IPS-18a (cell line): ENCODE measurements around the gene NRP2.

Source experiments
- H3K27ac ChIP-seq: one replicate; pipeline ENCODE4 v1.5.1; 2013; ENCODE audit warnings: low read length
- H3K27me3 ChIP-seq: one replicate; pipeline ENCODE4 v1.6.1; 2013; ENCODE audit warnings: mild to moderate bottlenecking, low read length; ENCODE audit not compliant: control insufficient read depth, insufficient read depth
- H3K36me3 ChIP-seq: one replicate; pipeline ENCODE4 v1.6.1; 2013; ENCODE audit warnings: low read depth, low read length; ENCODE audit not compliant: control insufficient read depth
- H3K4me1 ChIP-seq: one replicate; pipeline ENCODE4 v1.6.1; 2013; ENCODE audit warnings: low read depth, low read length; ENCODE audit not compliant: control insufficient read depth
- H3K4me3 ChIP-seq: one replicate; pipeline ENCODE4 v1.5.1; 2013; ENCODE audit warnings: low read length
- H3K9ac ChIP-seq: one replicate; pipeline ENCODE4 v1.6.1; 2013; ENCODE audit warnings: mild to moderate bottlenecking, low read length, moderate library complexity
- H3K9me3 ChIP-seq: one replicate; pipeline ENCODE4 v1.6.1; 2013; ENCODE audit warnings: low read depth, low read length; ENCODE audit not compliant: control insufficient read depth

The NRP2 gene

DNA sequence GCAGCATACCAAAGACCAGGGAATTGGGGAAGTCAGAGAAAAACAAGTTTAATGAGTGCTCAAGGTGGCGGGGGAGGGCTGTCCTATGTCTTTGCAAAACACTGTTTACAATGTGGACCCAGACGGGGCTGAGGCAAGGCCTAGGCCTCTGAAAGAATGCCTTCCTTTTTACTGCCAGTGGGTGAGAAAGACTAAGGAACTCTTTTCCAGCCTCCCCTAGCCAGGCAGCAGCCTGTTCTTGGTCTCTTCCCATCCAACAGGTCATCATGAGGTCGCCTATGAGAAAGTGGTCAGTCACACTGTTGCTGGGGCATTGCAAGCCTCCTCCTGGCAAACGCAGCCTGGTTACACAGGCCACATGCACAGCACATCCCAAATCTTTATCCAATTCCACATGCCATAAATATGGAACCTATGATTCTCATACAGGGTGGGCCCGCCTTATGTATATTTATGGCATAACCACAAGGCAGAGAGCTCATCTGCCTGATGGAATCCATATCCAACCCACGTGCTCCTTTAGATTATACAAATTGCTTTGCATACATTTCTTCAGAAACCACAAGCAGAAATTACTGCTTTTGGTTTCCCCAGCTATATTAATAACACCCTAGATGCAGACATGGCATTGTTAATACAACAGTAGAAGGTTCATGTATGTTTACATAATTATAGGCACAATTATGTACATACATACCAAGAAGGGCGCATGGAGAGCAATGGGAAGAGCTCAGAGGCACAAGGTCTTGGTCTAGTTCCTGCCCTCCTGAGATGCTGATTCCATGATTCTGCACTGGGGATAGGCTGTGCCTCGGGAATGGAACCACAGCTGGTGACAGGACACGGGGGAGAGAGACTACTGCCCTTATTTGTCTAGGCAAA is 48.6 kb downstream of the NRP2 start:
- Histone ChIP-seq H3K4me1 (peaks cover 30% of the 10 kb centered on the region), H3K4me3 (no peak overlapping the region), H3K36me3 (peaks cover 52% of the 10 kb centered on the region), H3K27me3 (no peaks in the 10 kb centered on the region), H3K9me3 (no peaks in the 10 kb centered on the region), H3K9ac (no peak overlapping the region), H3K27ac (no peak overlapping the region)

DNA sequence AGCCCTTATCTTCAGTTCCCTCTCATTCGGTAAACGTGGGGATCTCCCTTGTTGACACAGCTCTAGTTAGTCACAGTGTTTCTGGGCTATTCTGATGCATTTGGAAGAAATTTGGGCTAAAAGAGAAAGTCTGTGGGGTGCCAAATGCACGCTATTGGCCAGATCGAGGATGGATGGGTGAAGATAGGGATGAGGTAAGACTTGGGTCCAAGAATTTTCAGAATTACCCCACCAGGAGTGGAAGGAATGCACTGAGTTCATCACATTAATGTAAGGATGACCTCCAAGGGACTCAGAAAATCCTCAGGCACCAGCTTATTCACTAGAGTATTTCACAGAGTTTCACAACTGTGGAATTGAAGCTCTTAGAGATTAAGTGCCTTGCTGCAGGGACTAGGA is 49.3 kb downstream of the NRP2 start:
- H3K27ac ChIP-seq: no peak overlapping the region
- H3K4me1 ChIP-seq: peaks cover 30% of the 10 kb centered on the region
- peaks cover 46% of the 10 kb centered on the region for H3K36me3 ChIP-seq
- H3K4me3 ChIP-seq: no peak overlapping the region
- H3K9ac ChIP-seq: no peak overlapping the region
- no peaks in the 10 kb centered on the region for H3K9me3 ChIP-seq
- no peaks in the 10 kb centered on the region for H3K27me3 ChIP-seq

DNA sequence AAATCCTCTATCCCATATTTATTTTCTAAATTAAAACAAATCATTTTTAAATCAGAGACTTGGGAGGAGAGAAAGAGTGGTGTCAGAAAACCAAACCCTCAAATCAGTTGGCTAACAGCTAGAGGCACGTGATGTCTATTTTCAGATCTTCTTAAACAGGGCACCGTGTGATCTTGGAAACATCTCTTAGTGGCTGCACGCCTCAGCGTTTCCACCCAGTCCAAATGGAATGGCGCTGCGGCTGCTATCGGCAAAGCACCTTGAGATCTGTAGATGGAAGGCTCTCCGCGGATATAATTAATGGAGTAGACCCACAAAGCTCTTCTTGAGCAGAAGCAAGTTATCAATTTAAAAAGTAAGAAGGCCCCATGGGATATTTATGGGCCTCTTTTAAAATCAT is 50.0 kb downstream of the NRP2 start:
- H3K9me3 ChIP-seq: no peaks in the 10 kb centered on the region
- H3K4me3 ChIP-seq: no peak overlapping the region
- H3K27me3 ChIP-seq: no peaks in the 10 kb centered on the region
- H3K9ac ChIP-seq: no peak overlapping the region
- no peak overlapping the region for H3K27ac ChIP-seq
- peaks cover 30% of the 10 kb centered on the region for H3K4me1 ChIP-seq
- H3K36me3 ChIP-seq: peaks cover 41% of the 10 kb centered on the region

DNA sequence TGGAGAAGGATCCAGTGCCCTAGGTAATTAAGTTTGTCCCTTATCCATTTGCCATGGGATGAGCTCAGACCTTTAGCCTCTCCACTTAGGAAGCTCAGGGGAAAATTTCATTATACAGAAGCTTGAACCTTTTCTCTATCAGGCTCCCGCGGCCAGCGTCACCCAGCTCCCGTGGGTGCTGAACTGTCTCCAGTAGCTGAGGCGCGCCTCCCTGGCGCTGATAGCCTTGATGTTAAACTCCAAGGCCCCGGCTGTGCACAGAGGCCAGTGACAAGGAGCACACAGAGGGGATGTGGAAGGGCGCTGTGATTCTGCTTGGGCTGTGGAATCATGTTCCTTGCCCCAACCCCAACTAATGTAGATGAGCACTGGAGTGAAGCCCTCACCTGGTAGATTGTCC is 50.8 kb downstream of the NRP2 start:
- Histone ChIP-seq H3K4me1 (peaks cover 35% of the 10 kb centered on the region), H3K9ac (no peak overlapping the region), H3K36me3 (peaks cover 33% of the 10 kb centered on the region), H3K4me3 (no peak overlapping the region), H3K9me3 (no peaks in the 10 kb centered on the region), H3K27ac (no peak overlapping the region), H3K27me3 (no peaks in the 10 kb centered on the region)

DNA sequence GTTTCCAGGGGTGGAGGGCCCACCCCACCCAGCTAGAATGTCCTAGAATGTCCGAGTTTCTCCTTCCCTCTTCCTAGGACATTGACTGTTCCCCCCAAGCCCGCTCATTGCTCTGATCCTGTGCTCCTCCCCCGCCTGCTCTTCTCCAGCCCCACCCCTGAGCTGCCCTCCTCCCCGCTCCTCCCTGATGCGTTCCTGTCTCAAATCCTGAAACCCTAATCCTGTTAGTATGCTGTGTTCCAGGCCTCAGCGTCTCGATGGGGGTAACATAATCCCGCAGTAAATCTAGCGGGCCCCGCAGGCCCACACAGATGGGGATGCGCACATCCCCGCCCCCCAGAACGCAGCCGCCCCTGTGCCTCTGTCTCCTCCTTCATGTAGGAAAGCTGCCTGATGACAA is 51.3 kb downstream of the NRP2 start:
- H3K27ac ChIP-seq: no peak overlapping the region
- H3K4me3 ChIP-seq: no peak overlapping the region
- no peaks in the 10 kb centered on the region for H3K9me3 ChIP-seq
- H3K9ac ChIP-seq: no peak overlapping the region
- H3K4me1 ChIP-seq: peaks cover 31% of the 10 kb centered on the region
- H3K27me3 ChIP-seq: no peaks in the 10 kb centered on the region
- H3K36me3 ChIP-seq: peaks cover 32% of the 10 kb centered on the region

DNA sequence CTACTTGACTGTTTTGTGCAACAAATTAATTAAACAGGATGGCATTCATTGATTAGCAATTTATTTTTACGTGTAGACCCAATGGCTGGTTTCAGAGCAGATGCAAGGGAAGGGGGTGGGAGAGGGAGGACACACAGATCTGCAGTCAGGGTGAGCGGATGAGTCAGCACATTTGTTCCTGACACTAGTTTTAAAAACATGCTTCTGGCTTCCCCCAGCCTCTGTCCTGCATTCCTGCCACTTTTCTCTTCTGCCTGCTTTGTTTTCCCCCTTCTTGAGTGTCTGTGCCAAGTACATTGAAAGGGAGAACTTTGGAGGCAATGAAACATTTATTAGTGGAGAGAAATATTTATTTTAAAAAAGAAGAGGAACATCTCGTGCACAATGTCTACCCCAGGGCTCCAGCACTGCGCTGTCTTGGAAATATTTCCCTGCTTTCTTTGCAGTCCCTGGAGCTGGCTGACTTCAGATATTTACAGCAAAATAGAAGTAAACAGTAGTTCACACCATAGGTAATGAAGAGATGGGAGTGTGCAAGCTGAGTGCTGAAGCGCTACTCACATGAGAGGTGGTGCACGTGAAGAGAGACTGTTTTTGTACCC is 52.2 kb downstream of the NRP2 start:
- peaks cover 31% of the 10 kb centered on the region for H3K4me1 ChIP-seq
- no peak overlapping the region for H3K4me3 ChIP-seq
- peaks cover 32% of the 10 kb centered on the region for H3K36me3 ChIP-seq
- H3K9me3 ChIP-seq: no peaks in the 10 kb centered on the region
- H3K9ac ChIP-seq: peak overlapping the region; percentile 65
- no peaks in the 10 kb centered on the region for H3K27me3 ChIP-seq
- H3K27ac ChIP-seq: peak overlapping the region; percentile 40

DNA sequence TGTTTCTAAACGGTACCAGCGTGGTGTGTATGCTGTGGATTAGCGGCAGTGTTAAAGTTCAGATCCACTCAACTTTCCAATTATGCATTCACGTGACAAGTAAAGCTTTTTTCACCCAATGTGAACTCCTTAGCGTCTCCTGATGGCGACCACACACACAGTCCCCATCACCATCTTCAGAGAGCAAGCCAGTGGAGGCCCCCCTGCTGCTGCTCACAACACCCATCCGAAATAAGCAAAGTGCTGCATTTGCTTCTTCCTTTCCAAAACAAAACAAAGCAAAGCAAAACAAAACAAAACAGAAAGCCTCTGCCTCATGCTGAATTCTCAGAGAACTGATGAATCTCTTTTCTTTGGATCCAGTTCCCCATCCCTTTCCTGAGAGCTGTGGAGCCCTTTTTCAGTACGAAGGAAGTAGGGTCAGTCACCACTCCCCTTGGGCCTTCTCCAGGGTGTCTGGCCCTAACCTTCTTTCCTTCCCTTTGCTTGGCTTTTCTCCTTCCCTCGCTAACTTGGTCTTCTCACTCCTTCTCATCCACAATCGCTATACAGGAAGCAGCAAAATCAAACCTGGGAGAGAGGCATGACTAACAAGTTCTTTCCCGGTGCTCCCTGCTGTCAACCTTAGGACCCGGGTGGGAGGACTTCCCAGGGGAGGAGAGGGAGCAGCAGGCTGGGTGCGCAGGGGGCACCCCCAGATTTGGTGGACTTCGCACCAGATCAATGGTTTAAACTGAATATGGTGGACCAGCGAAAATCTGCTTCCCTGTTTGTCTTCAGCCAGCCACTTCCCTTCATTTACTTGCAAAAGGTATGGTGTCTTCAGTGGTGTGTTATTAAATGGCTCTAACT is 56.0 kb downstream of the NRP2 start:
- Histone ChIP-seq H3K36me3 (peaks cover 57% of the 10 kb centered on the region), H3K27me3 (no peaks in the 10 kb centered on the region), H3K9ac (no peak overlapping the region), H3K4me1 (peaks cover 18% of the 10 kb centered on the region), H3K4me3 (no peak overlapping the region), H3K9me3 (no peaks in the 10 kb centered on the region), H3K27ac (no peak overlapping the region)

DNA sequence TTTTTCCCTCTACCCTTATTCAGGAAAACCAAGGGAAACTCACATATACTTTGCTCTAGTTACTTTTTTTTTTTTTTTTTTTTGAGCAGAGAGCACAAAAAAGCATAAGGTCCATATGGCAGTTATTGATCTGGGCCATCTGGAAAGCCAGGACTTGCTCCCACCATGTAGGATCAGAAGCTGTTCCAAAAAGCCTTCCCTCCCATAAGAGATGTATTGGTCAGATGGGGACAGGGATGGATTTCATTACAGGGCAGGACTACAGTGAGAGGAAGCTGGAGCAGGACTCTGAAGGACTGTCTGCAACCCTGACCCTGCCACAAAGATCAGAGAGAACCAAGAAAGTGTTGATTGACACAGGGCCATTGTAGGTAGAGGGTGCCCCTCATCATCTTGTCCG is 57.3 kb downstream of the NRP2 start:
- Histone ChIP-seq H3K27ac (no peak overlapping the region), H3K4me1 (peaks cover 9% of the 10 kb centered on the region), H3K36me3 (peaks cover 65% of the 10 kb centered on the region)

DNA sequence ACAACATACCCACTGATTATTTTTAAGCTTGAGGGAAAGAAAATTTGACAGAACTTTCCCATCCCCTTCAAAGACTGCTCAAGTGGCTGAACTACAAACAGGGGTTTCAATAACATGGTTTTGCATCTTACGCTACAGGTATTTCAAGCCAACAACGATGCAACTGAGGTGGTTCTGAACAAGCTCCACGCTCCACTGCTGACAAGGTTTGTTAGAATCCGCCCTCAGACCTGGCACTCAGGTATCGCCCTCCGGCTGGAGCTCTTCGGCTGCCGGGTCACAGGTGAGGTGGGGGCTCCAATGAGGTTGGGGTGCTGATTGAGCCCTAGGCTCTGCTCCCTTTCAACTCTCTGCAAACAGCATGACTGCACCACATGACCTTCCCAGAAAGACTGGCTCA is 58.1 kb downstream of the NRP2 start:
- no peak overlapping the region for H3K4me3 ChIP-seq
- no peaks in the 10 kb centered on the region for H3K9me3 ChIP-seq
- no peak overlapping the region for H3K27ac ChIP-seq
- no peak overlapping the region for H3K9ac ChIP-seq
- H3K27me3 ChIP-seq: no peaks in the 10 kb centered on the region
- peaks cover 67% of the 10 kb centered on the region for H3K36me3 ChIP-seq
- peaks cover 5% of the 10 kb centered on the region for H3K4me1 ChIP-seq

More for the DNA sequence above, 57.3 kb downstream of the NRP2 start:
- H3K9ac ChIP-seq: no peak overlapping the region
- no peaks in the 10 kb centered on the region for H3K27me3 ChIP-seq
- H3K9me3 ChIP-seq: no peaks in the 10 kb centered on the region
- H3K4me3 ChIP-seq: no peak overlapping the region

DNA sequence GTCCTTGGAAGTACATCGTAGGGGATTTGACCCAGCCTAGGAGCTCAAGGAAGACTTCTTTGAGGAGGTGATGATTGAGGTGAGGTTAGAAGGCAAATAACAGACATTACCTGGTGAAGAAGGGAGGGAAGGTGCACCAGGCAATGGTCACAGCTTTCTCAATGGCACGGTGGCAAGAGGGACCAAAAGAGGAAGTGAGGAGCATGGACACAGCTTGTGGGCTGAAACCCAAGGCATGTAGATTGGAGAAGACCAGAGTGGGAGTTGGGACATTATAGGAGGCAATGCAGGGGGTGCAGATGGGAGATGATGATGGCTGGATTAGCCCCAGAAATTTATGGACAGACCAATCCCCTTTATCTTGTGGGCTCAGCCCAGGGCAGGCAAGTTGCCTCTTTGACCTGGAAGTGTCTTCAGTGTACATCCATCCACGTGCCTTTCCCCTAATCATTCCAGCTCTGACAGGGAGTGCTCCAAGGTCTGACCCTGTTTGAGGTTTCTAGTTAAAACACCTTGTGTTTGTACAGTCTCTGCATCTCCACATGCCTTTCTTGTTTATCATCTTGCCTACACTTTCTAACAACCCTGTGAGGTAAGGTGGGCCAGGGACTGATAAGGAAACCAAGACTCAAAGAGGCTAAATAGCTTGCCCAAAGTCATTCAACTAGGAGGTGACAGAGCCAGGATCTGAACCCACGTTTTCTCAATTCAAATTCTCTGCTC is 59.1 kb downstream of the NRP2 start:
- H3K4me1 ChIP-seq: peaks cover 5% of the 10 kb centered on the region
- H3K27me3 ChIP-seq: no peaks in the 10 kb centered on the region
- H3K4me3 ChIP-seq: no peak overlapping the region
- H3K9me3 ChIP-seq: no peaks in the 10 kb centered on the region
- no peak overlapping the region for H3K27ac ChIP-seq
- peaks cover 74% of the 10 kb centered on the region for H3K36me3 ChIP-seq
- H3K9ac ChIP-seq: no peak overlapping the region

DNA sequence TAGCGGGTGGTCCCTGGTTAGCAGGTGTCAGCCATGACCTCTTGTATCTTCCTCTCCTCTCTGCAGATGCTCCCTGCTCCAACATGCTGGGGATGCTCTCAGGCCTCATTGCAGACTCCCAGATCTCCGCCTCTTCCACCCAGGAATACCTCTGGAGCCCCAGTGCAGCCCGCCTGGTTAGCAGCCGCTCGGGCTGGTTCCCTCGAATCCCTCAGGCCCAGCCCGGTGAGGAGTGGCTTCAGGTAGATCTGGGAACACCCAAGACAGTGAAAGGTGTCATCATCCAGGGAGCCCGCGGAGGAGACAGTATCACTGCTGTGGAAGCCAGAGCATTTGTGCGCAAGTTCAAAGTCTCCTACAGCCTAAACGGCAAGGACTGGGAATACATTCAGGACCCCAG is 60.8 kb downstream of the NRP2 start:
- Histone ChIP-seq H3K9me3 (no peaks in the 10 kb centered on the region), H3K9ac (no peak overlapping the region), H3K27ac (no peak overlapping the region), H3K27me3 (no peaks in the 10 kb centered on the region), H3K36me3 (peaks cover 75% of the 10 kb centered on the region), H3K4me1 (peaks cover 8% of the 10 kb centered on the region), H3K4me3 (no peak overlapping the region)
